ENCODE data around the gene MLLT10.

The MLLT10 gene

DNA sequence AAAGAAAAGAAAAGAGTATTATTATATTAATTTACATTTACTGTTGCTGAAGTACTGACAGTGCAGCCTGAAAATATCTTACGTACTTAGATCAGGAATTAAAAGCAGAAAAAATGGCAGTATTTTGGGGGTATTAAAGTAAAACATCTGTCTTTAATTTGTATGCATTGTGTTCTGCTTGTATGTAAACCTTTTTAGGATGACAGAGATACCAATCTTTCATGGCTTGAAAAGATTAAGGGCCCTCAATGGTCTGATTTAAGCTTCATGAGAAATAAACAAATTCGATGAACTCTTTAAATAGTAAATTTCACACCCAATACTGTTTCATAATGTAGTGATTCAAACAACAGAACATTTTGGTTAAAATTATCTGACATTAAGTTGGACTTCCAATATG lies 116.3 kb downstream of the MLLT10 start:
- no peak overlapping the region for H3K4me3 ChIP-seq (ENCODE audit: severe bottlenecking)
- no peaks in the 10 kb centered on the region for H3K4me1 ChIP-seq (ENCODE audit: insufficient read depth, poor library complexity, severe bottlenecking)
- peaks cover 13% of the 10 kb centered on the region; the same call in 1 of the 2 replicates for H3K36me3 ChIP-seq (ENCODE audit: low read depth)
- no peaks in the 10 kb centered on the region for H3K9me3 ChIP-seq (ENCODE audit: severe bottlenecking)
- H3K27ac ChIP-seq (ENCODE audit: poor library complexity, severe bottlenecking), result no peak overlapping the region
- TF ChIP-seq, protein P1, sequence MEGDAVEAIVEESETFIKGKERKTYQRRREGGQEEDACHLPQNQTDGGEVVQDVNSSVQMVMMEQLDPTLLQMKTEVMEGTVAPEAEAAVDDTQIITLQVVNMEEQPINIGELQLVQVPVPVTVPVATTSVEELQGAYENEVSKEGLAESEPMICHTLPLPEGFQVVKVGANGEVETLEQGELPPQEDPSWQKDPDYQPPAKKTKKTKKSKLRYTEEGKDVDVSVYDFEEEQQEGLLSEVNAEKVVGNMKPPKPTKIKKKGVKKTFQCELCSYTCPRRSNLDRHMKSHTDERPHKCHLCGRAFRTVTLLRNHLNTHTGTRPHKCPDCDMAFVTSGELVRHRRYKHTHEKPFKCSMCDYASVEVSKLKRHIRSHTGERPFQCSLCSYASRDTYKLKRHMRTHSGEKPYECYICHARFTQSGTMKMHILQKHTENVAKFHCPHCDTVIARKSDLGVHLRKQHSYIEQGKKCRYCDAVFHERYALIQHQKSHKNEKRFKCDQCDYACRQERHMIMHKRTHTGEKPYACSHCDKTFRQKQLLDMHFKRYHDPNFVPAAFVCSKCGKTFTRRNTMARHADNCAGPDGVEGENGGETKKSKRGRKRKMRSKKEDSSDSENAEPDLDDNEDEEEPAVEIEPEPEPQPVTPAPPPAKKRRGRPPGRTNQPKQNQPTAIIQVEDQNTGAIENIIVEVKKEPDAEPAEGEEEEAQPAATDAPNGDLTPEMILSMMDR (IDR thresholded peaks at IDR 0.05; ENCODE audit: poor library complexity, severe bottlenecking), result no peak
- DNase-seq (ENCODE audit: low spot score) (no peak), ATAC-seq (ENCODE audit: low read depth) (no peak)
- H3K27me3 ChIP-seq (ENCODE audit: insufficient read depth, poor library complexity, severe bottlenecking), result no peaks in the 10 kb centered on the region

DNA sequence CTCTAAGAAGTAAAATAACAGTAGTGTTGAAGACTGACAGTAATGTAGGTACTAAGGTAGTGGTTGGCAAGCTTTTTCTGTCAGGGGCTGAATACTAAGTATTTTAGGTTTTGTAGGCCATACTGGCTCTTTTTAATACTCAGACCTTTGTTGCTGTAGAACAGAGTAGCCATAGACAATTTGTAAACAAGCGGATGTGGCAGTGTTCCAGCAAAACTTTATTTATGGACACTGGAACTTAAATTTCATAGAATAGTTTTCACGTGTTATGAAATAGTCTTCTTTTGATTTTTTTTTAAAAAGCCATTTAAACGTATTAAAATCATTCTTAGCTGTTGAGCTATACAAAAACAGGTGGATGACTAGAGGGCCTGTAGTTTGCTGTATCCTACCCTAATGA lies 121.2 kb downstream of the MLLT10 start:
- H3K4me1 ChIP-seq (ENCODE audit: insufficient read depth, poor library complexity, severe bottlenecking), result no peaks in the 10 kb centered on the region
- TF ChIP-seq, protein P1 (IDR thresholded peaks at IDR 0.05; ENCODE audit: poor library complexity, severe bottlenecking), result no peak
- peaks cover 17% of the 10 kb centered on the region; the same call in 1 of the 2 replicates for H3K36me3 ChIP-seq (ENCODE audit: low read depth)
- H3K9me3 ChIP-seq (ENCODE audit: severe bottlenecking), result no peaks in the 10 kb centered on the region
- no peak overlapping the region for H3K4me3 ChIP-seq (ENCODE audit: severe bottlenecking)
- DNase-seq (ENCODE audit: low spot score) (no peak), ATAC-seq (ENCODE audit: low read depth) (no peak)
- H3K27me3 ChIP-seq (ENCODE audit: insufficient read depth, poor library complexity, severe bottlenecking), result no peaks in the 10 kb centered on the region
- no peak overlapping the region for H3K27ac ChIP-seq (ENCODE audit: poor library complexity, severe bottlenecking)

DNA sequence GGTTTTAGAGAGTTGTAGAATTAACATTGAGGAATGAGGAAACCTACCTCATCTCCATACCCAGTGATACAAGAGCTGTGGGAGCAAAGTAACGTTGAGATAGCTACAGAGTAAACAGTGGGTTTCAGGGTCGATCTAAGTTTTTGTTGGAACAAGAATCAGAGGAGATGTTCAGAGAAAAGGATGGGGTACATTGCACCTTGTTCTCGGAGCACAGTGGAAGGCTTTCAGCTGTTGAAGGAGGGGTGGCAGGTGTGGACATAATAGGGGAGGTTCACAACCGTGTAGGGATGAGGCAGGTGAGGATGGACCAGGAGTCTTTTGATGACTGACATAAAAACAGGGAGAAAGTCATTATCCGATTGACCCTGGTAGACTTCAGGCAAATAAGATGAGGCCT lies 121.7 kb downstream of the MLLT10 start:
- Histone ChIP-seq H3K4me1 (ENCODE audit: insufficient read depth, poor library complexity, severe bottlenecking) (no peaks in the 10 kb centered on the region), H3K36me3 (ENCODE audit: low read depth) (peaks cover 17% of the 10 kb centered on the region; the same call in 1 of the 2 replicates), H3K27ac (ENCODE audit: poor library complexity, severe bottlenecking) (no peak overlapping the region), H3K9me3 (ENCODE audit: severe bottlenecking) (no peaks in the 10 kb centered on the region), H3K27me3 (ENCODE audit: insufficient read depth, poor library complexity, severe bottlenecking) (no peaks in the 10 kb centered on the region), H3K4me3 (ENCODE audit: severe bottlenecking) (no peak overlapping the region)
- ATAC-seq (ENCODE audit: low read depth) (no peak), DNase-seq (ENCODE audit: low spot score) (no peak)
- TF ChIP-seq, protein P1 (IDR thresholded peaks at IDR 0.05; ENCODE audit: poor library complexity, severe bottlenecking), result no peak

DNA sequence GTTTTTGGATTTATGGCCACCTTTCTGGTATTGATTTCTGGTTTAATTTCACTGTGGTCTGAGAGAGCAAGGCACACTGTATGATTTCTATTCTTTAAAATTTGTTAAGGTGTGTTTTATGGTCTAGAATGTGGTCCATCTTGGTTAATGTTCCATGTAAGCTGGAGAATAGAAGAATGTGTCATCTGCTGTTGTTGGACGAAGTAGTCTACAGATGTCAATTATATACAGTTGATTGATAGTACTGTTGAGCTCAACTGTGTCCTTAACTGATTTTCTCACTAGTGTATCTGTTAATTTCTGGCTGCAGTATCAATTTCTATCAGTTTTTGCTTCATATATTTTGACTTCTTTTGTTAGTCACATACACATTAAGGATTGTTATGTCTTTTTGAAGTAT lies 127.1 kb downstream of the MLLT10 start:
- DNase-seq (ENCODE audit: low spot score) (no peak), ATAC-seq (ENCODE audit: low read depth) (no peak)
- no peak overlapping the region for H3K27ac ChIP-seq (ENCODE audit: poor library complexity, severe bottlenecking)
- peaks cover 3% of the 10 kb centered on the region for H3K4me1 ChIP-seq (ENCODE audit: insufficient read depth, poor library complexity, severe bottlenecking)
- no peak overlapping the region for H3K4me3 ChIP-seq (ENCODE audit: severe bottlenecking)
- H3K36me3 ChIP-seq (ENCODE audit: low read depth), result peaks cover 7% of the 10 kb centered on the region
- no peaks in the 10 kb centered on the region for H3K27me3 ChIP-seq (ENCODE audit: insufficient read depth, poor library complexity, severe bottlenecking)
- TF ChIP-seq, protein P1 (IDR thresholded peaks at IDR 0.05; ENCODE audit: poor library complexity, severe bottlenecking), result no peak
- H3K9me3 ChIP-seq (ENCODE audit: severe bottlenecking), result no peaks in the 10 kb centered on the region

DNA sequence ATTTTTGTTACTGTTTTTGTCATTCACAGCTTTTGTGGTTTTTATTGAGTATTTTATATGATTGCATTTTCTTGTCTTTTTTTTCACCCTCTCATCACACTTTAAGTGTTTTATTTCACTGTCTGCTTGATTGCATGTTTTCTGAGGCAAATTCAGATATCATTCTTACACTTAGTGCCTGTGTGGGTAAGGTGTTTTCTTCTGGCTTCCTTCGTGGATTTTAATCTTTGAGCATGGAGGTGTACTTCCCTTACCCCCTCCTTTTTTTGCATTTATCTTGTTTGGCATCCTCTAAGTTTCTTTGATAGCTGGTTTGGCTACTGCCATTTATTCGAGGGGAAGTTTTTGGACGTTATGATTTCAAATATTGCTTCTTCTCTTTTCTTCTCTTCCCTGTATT lies 127.9 kb downstream of the MLLT10 start:
- TF ChIP-seq, protein P1 (IDR thresholded peaks at IDR 0.05; ENCODE audit: poor library complexity, severe bottlenecking), result no peak
- no peak overlapping the region for H3K4me3 ChIP-seq (ENCODE audit: severe bottlenecking)
- no peak for ATAC-seq (ENCODE audit: low read depth)

More for the DNA sequence above, 127.9 kb downstream of the MLLT10 start:
- DNase-seq (ENCODE audit: low spot score), result no peak
- Histone ChIP-seq H3K9me3 (ENCODE audit: severe bottlenecking) (no peaks in the 10 kb centered on the region), H3K27ac (ENCODE audit: poor library complexity, severe bottlenecking) (no peak overlapping the region), H3K36me3 (ENCODE audit: low read depth) (peaks cover 3% of the 10 kb centered on the region; the same call in 1 of the 2 replicates), H3K4me1 (ENCODE audit: insufficient read depth, poor library complexity, severe bottlenecking) (peaks cover 3% of the 10 kb centered on the region), H3K27me3 (ENCODE audit: insufficient read depth, poor library complexity, severe bottlenecking) (no peaks in the 10 kb centered on the region)

Measured in RWPE2 (cell line).